ENCODE results near the gene ENTREP1. TPM values are rescaled to one million over a fixed set of nuclear protein-coding genes. Genes with fewer than 3 reads are reported as not detected.

Gene ENTREP1
- total RNA-seq, 1 donor from 2014 or later = 30.1 TPM

Other genes with a start within 250 kb of the ENTREP1 start
- gene TJP2, start 150.9 kb upstream of the ENTREP1 start, total RNA-seq = 124 TPM